H9 (cell line): ENCODE results near the gene GRHL3. TPM values are rescaled to one million over a fixed set of nuclear protein-coding genes. Genes with fewer than 3 reads are reported as not detected.

Experiments used
- DNase-seq: peaks from one replicate; pipeline ENCODE4 v3.0.0-alpha.2; 2017
- H2AFZ ChIP-seq: one replicate; pipeline ENCODE4 v1.6.1; 2013; ENCODE audit warnings: mild to moderate bottlenecking, low read length, control low read depth, moderate library complexity
- H2AK5ac ChIP-seq: 2 replicates; pipeline ENCODE4 v1.6.1; 2013; ENCODE audit warnings: low read length, control low read depth, mixed read lengths; ENCODE audit not compliant: insufficient read length
- H2BK120ac ChIP-seq: one replicate; pipeline ENCODE4 v1.6.1; 2013; ENCODE audit warnings: low read depth, mild to moderate bottlenecking, low read length, control low read depth, inconsistent platforms; ENCODE audit not compliant: poor library complexity, severe bottlenecking
- H2BK12ac ChIP-seq: 2 replicates; pipeline ENCODE4 v1.6.1; 2013; ENCODE audit warnings: low read length, control low read depth, mixed read lengths, low read depth; ENCODE audit not compliant: insufficient read length
- H2BK15ac ChIP-seq: 2 replicates; pipeline ENCODE4 v1.6.1; 2013; ENCODE audit warnings: low read depth, low read length, control low read depth
- H2BK20ac ChIP-seq: one replicate; pipeline ENCODE4 v1.6.1; 2013; ENCODE audit warnings: low read depth, mild to moderate bottlenecking, low read length, control low read depth, inconsistent platforms; ENCODE audit not compliant: poor library complexity, severe bottlenecking
- H2BK5ac ChIP-seq: 2 replicates; pipeline ENCODE4 v1.6.1; 2013; ENCODE audit warnings: low read length, control low read depth, mixed read lengths; ENCODE audit not compliant: insufficient read length
- H3K14ac ChIP-seq: 2 replicates; pipeline ENCODE4 v1.6.1; 2013; ENCODE audit warnings: low read length, control low read depth; ENCODE audit not compliant: insufficient read depth
- H3K18ac ChIP-seq: 2 replicates; pipeline ENCODE4 v1.6.1; 2013; ENCODE audit warnings: low read depth, mild to moderate bottlenecking, mixed read lengths, low read length, control low read depth; ENCODE audit not compliant: insufficient read length
- H3K23ac ChIP-seq: 2 replicates; pipeline ENCODE4 v1.6.1; 2013; ENCODE audit warnings: low read length, control low read depth, mixed read lengths, low read depth; ENCODE audit not compliant: insufficient read length
- H3K23me2 ChIP-seq: 2 replicates; pipeline ENCODE4 v1.6.1; 2013; ENCODE audit warnings: low read depth, mild to moderate bottlenecking, mixed read lengths, low read length, control low read depth; ENCODE audit not compliant: insufficient read length, poor library complexity, severe bottlenecking
- H3K27ac ChIP-seq: 2 replicates; pipeline ENCODE4 v1.5.1; 2013; ENCODE audit warnings: low read length, control low read depth, mixed read lengths, low read depth; ENCODE audit not compliant: insufficient read length
- H3K27me3 ChIP-seq: 2 replicates; pipeline ENCODE4 v1.6.1; 2013; ENCODE audit warnings: low read length, control low read depth, inconsistent platforms; ENCODE audit not compliant: insufficient read depth
- H3K4ac ChIP-seq: 2 replicates; pipeline ENCODE4 v1.6.1; 2013; ENCODE audit warnings: low read depth, mild to moderate bottlenecking, control low read depth, inconsistent platforms, low read length, moderate library complexity
- H3K4me1 ChIP-seq: 2 replicates; pipeline ENCODE4 v1.6.1; 2013; ENCODE audit warnings: low read length, control low read depth, inconsistent platforms; ENCODE audit not compliant: insufficient read depth
- H3K4me2 ChIP-seq: 2 replicates; pipeline ENCODE4 v1.6.1; 2013; ENCODE audit warnings: low read length, control low read depth, mixed read lengths; ENCODE audit not compliant: insufficient read length, insufficient read depth
- H3K56ac ChIP-seq: 2 replicates; pipeline ENCODE4 v1.6.1; 2013; ENCODE audit warnings: low read depth, mild to moderate bottlenecking, mixed read lengths, low read length, control low read depth; ENCODE audit not compliant: insufficient read length
- H3K79me1 ChIP-seq: 2 replicates; pipeline ENCODE4 v1.6.1; 2013; ENCODE audit warnings: low read depth, mild to moderate bottlenecking, moderate library complexity, low read length, control low read depth, inconsistent platforms; ENCODE audit not compliant: insufficient read depth, poor library complexity, severe bottlenecking
- H3K79me2 ChIP-seq: 2 replicates; pipeline ENCODE4 v1.6.1; 2013; ENCODE audit warnings: low read length, control low read depth, inconsistent platforms; ENCODE audit not compliant: insufficient read depth
- H3K9ac ChIP-seq: 2 replicates; pipeline ENCODE4 v1.6.1; 2013; ENCODE audit warnings: low read length, control low read depth, mixed read lengths; ENCODE audit not compliant: insufficient read length; ENCODE audit errors: extremely low read depth
- H3K9me3 ChIP-seq: one replicate; pipeline ENCODE4 v1.6.1; 2013; ENCODE audit warnings: low read depth, low read length, inconsistent platforms; ENCODE audit not compliant: control insufficient read depth
- H3T11ph ChIP-seq: one replicate; pipeline ENCODE4 v1.6.1; 2013; ENCODE audit warnings: mild to moderate bottlenecking, low read length, control low read depth, inconsistent platforms
- H4K20me1 ChIP-seq: one replicate; pipeline ENCODE4 v1.6.1; 2013; ENCODE audit not compliant: control insufficient read depth, insufficient read length, insufficient read depth
- H4K5ac ChIP-seq: 2 replicates; pipeline ENCODE4 v1.6.1; 2013; ENCODE audit warnings: low read depth, mild to moderate bottlenecking, mixed read lengths, low read length, control low read depth; ENCODE audit not compliant: insufficient read length
- H4K8ac ChIP-seq: replicated peaks from 2 replicates; pipeline ENCODE4 v1.6.1; 2013; ENCODE audit warnings: low read length, control low read depth, mixed read lengths, low read depth; ENCODE audit not compliant: insufficient read length
- H4K91ac ChIP-seq: 2 replicates; pipeline ENCODE4 v1.6.1; 2013; ENCODE audit warnings: low read depth, mild to moderate bottlenecking, moderate library complexity, mixed read lengths, low read length, control low read depth; ENCODE audit not compliant: insufficient read length
- H3K27ac Mint-ChIP-seq, 3 experiments: 2 replicates in 2 of 3; 3 replicates in 1 of 3; pipeline ENCODE4 v1.8.0; 2020 to 2021; ENCODE audit warnings: mixed read lengths in 3 of 3, mild to moderate bottlenecking in 1 of 3, moderate library complexity in 1 of 3
- H3K27me3 Mint-ChIP-seq: 2 replicates; pipeline ENCODE4 v1.8.0; 2021; ENCODE audit warnings: low read depth, mild to moderate bottlenecking, moderate library complexity, mixed read lengths
- H3K36me3 Mint-ChIP-seq, 3 experiments: 2 replicates in 2 of 3; 3 replicates in 1 of 3; pipeline ENCODE4 v1.8.0; 2020 to 2021; ENCODE audit warnings: low read depth in 3 of 3, mixed read lengths in 3 of 3; ENCODE audit not compliant: insufficient read depth in 1 of 3
- H3K4me1 Mint-ChIP-seq, 2 experiments: 2 replicates each; pipeline ENCODE4 v1.8.0; 2020; ENCODE audit warnings: mixed read lengths in 2 of 2
- H3K4me3 Mint-ChIP-seq, 2 experiments: 2 replicates in 1 of 2; 3 replicates in 1 of 2; pipeline ENCODE4 v1.8.0; 2020 to 2021; ENCODE audit warnings: mild to moderate bottlenecking in 2 of 2, mixed read lengths in 2 of 2, moderate library complexity in 1 of 2
- H3K9me3 Mint-ChIP-seq, 2 experiments: 2 replicates in 1 of 2; 3 replicates in 1 of 2; pipeline ENCODE4 v1.8.0; 2020; ENCODE audit warnings: mild to moderate bottlenecking in 2 of 2, mixed read lengths in 2 of 2, moderate library complexity in 1 of 2
- WGBS: extraction: QIAGEN DNeasy Blood & Tissue Kit; methylation state at CpG from one replicate; pipeline ENCODE4 v1.1.7; 2013; ENCODE audit warnings: missing lambda C conversion rate, low lambda C conversion rate, mixed read lengths; ENCODE audit not compliant: insufficient read length; ENCODE audit errors: extremely low coverage; 5-methylcytosine and 5-hydroxymethylcytosine counted together
- total RNA-seq: library from RNA; stranded (reverse); gene quantifications from 2 replicates; pipeline ENCODE4 v1.2.1, GENCODE V29; 2021
- TF ChIP-seq, protein P1 (sequence below): fragments of 200-600 bp; sonication (generic); conservative IDR thresholded peaks from 3 replicates; pipeline ENCODE4 v1.8.0; 2021; ENCODE audit warnings: antibody characterized with exemption, mild to moderate bottlenecking

GRHL3 gene
- total RNA-seq, 1 experiment from 2014 or later: 3.5 TPM

- Histone ChIP-seq H3K56ac (no peak overlapping the region), H2BK120ac (no peak overlapping the region), H3K27ac (no peak overlapping the region), H2AK5ac (no peak overlapping the region), H3K9ac (no peak overlapping the region), H2BK5ac (no peak overlapping the region), H3K9me3 (no peaks in the 10 kb centered on the region), H4K8ac (no peak overlapping the region), H3K4ac (no peak overlapping the region), H3K27me3 (no peaks in the 10 kb centered on the region; the same call in 1 of the 2 replicates), H2AFZ (no peak overlapping the region), H4K91ac (no peak overlapping the region), H2BK12ac (no peak overlapping the region), H3K79me1 (no peaks in the 10 kb centered on the region), H2BK20ac (no peak overlapping the region), H3K4me2 (no peak overlapping the region), H3T11ph (no peak overlapping the region), H3K14ac (no peak overlapping the region), H4K5ac (no peak overlapping the region), H3K79me2 (no peaks in the 10 kb centered on the region), H3K4me1 (no peaks in the 10 kb centered on the region), H3K18ac (no peak overlapping the region), H2BK15ac (no peak overlapping the region), H4K20me1 (no peaks in the 10 kb centered on the region), H3K23me2 (no peaks in the 10 kb centered on the region), H3K23ac (no peak overlapping the region)
- no peak overlapping the region for H3K27ac Mint-ChIP-seq
- no peak for DNase-seq
- no peaks in the 10 kb centered on the region for H3K36me3 Mint-ChIP-seq
- no peaks in the 10 kb centered on the region for H3K4me1 Mint-ChIP-seq
- TF ChIP-seq, protein P1, sequence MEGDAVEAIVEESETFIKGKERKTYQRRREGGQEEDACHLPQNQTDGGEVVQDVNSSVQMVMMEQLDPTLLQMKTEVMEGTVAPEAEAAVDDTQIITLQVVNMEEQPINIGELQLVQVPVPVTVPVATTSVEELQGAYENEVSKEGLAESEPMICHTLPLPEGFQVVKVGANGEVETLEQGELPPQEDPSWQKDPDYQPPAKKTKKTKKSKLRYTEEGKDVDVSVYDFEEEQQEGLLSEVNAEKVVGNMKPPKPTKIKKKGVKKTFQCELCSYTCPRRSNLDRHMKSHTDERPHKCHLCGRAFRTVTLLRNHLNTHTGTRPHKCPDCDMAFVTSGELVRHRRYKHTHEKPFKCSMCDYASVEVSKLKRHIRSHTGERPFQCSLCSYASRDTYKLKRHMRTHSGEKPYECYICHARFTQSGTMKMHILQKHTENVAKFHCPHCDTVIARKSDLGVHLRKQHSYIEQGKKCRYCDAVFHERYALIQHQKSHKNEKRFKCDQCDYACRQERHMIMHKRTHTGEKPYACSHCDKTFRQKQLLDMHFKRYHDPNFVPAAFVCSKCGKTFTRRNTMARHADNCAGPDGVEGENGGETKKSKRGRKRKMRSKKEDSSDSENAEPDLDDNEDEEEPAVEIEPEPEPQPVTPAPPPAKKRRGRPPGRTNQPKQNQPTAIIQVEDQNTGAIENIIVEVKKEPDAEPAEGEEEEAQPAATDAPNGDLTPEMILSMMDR: no peak
- H3K9me3 Mint-ChIP-seq: peaks cover 3 to 7% of the 10 kb centered on the region in 2 experiments; a peak in 3 of 5 replicates
- peaks cover 4% of the 10 kb centered on the region for H3K27me3 Mint-ChIP-seq
- no peak overlapping the region for H3K4me3 Mint-ChIP-seq
- WGBS: no CpG with 5 or more reads among the region's 3 CpGs
Observed at GRCh38 chr1:24278726-24279125, 40.4 kb upstream of the GRHL3 start.
